Breast epithelium (tissue), 3 donors: ENCODE measurements around the gene SYT12.

Experiments used
- CTCF ChIP-seq, 3 donors: fragments of 450-650 bp; IDR thresholded peaks; one replicate each; pipeline ENCODE4 v1.5.1; 2016 to 2017; ENCODE audit warnings: antibody characterized with exemption in 3 of 3, mild to moderate bottlenecking in 3 of 3, moderate library complexity in 3 of 3
- POLR2AphosphoS5 ChIP-seq, 3 donors: sonication (generic); formaldehyde crosslinking; IDR thresholded peaks; one replicate each; pipeline ENCODE4 v1.6.1; 2017; ENCODE audit warnings: antibody characterized with exemption in 3 of 3

- TF ChIP-seq CTCF (IDR thresholded peaks at IDR 0.05) (no peak), POLR2AphosphoS5 (IDR thresholded peaks at IDR 0.05) (no peak)
These were observed 37.2 kb downstream of the SYT12 start for GRCh38 chr11:67060111-67060522.
